Mesothelial cell of epicardium (in vitro differentiated cells): ENCODE results near the gene RBMS2. TPM values are rescaled to one million over a fixed set of nuclear protein-coding genes. Genes with fewer than 3 reads are reported as not detected.
A peak's percentile ranks its signal among the peaks of the same experiment; 100 is the strongest.

Experiments
- DNase-seq, 2 experiments: peaks; one replicate each; pipeline ENCODE4 v3.0.0; 2021; ENCODE audit warnings: low spot score in 2 of 2; ENCODE audit not compliant: unreplicated experiment in 2 of 2
- H3K27ac Mint-ChIP-seq: 2 replicates; pipeline ENCODE4 v1.8.0; 2021; ENCODE audit warnings: mixed read lengths
- H3K27me3 Mint-ChIP-seq: 2 replicates; pipeline ENCODE4 v1.8.0; 2021; ENCODE audit warnings: low read depth, mixed read lengths
- H3K36me3 Mint-ChIP-seq: 2 replicates; pipeline ENCODE4 v1.8.0; 2021; ENCODE audit warnings: mixed read lengths
- H3K4me1 Mint-ChIP-seq: 2 replicates; pipeline ENCODE4 v1.8.0; 2021; ENCODE audit warnings: mixed read lengths
- H3K4me3 Mint-ChIP-seq: 2 replicates; pipeline ENCODE4 v1.8.0; 2021; ENCODE audit warnings: mild to moderate bottlenecking, moderate library complexity, mixed read lengths
- H3K9me3 Mint-ChIP-seq: 2 replicates; pipeline ENCODE4 v1.8.0; 2021; ENCODE audit warnings: mixed read lengths
- CTCF ChIP-seq: fragments of 200-600 bp; sonication (generic); IDR thresholded peaks from one replicate; pipeline ENCODE4 v1.5.0; 2021; ENCODE audit warnings: antibody characterized with exemption; ENCODE audit not compliant: unreplicated experiment
- total RNA-seq: library from RNA; stranded (reverse); gene quantifications from 3 replicates; pipeline ENCODE4 v1.2.1, GENCODE V29; 2021

The RBMS2 gene
- total RNA-seq, 1 donor from 2014 or later = 78.0 TPM

GRCh38 chr12:56636675-56637540, 115.3 kb downstream of the RBMS2 start:
- peak; percentile 39 for TF ChIP-seq CTCF
- peak; percentile 100 for DNase-seq
- Mint-ChIP-seq H3K9me3 (no peaks in the 10 kb centered on the region), H3K27me3 (no peaks in the 10 kb centered on the region), H3K4me1 (peaks cover 50% of the 10 kb centered on the region), H3K4me3 (peak overlapping the region; percentile 88), H3K36me3 (peaks cover 16% of the 10 kb centered on the region), H3K27ac (peak overlapping the region; percentile 98)

- TF ChIP-seq CTCF = no peak
- Mint-ChIP-seq H3K9me3 (no peaks in the 10 kb centered on the region), H3K27ac (peak overlapping the region; percentile 98), H3K36me3 (peaks cover 23% of the 10 kb centered on the region), H3K4me3 (no peak overlapping the region), H3K27me3 (no peaks in the 10 kb centered on the region), H3K4me1 (peaks cover 43% of the 10 kb centered on the region)
- no peak for DNase-seq
These were observed 116.0 kb downstream of the RBMS2 start for GRCh38 chr12:56637621-56638020.

GRCh38 chr12:56641219-56641618, 119.6 kb downstream of the RBMS2 start:
- Mint-ChIP-seq H3K36me3 (peaks cover 35% of the 10 kb centered on the region), H3K4me3 (no peak overlapping the region)
- TF ChIP-seq CTCF = no peak

GRCh38 chr12:56644654-56645053, 123.0 kb downstream of the RBMS2 start:
- Mint-ChIP-seq H3K4me1 (peaks cover 24% of the 10 kb centered on the region), H3K4me3 (peak overlapping the region; percentile 99), H3K27me3 (no peaks in the 10 kb centered on the region), H3K36me3 (peaks cover 25% of the 10 kb centered on the region), H3K9me3 (no peaks in the 10 kb centered on the region), H3K27ac (peak overlapping the region; percentile 97)
- no peak for TF ChIP-seq CTCF
- DNase-seq = no peak

More at GRCh38 chr12:56641219-56641618, 119.6 kb downstream of the RBMS2 start:
- Mint-ChIP-seq H3K4me1 (peaks cover 32% of the 10 kb centered on the region), H3K9me3 (no peaks in the 10 kb centered on the region), H3K27ac (no peak overlapping the region), H3K27me3 (no peaks in the 10 kb centered on the region)
- DNase-seq = no peak

GRCh38 chr12:56645201-56645716, 123.6 kb downstream of the RBMS2 start:
- H3K27ac Mint-ChIP-seq = peak overlapping the region; percentile 97
- H3K4me3 Mint-ChIP-seq = peak overlapping the region; percentile 99
- H3K4me1 Mint-ChIP-seq = peaks cover 24% of the 10 kb centered on the region
- TF ChIP-seq CTCF = no peak
- H3K27me3 Mint-ChIP-seq = no peaks in the 10 kb centered on the region
- H3K36me3 Mint-ChIP-seq = peaks cover 22% of the 10 kb centered on the region
- DNase-seq = no peak
- no peaks in the 10 kb centered on the region for H3K9me3 Mint-ChIP-seq

Other genes with a start within 250 kb of the RBMS2 start
- gene CS, start 221.5 kb upstream of the RBMS2 start, total RNA-seq = 167 to 195 TPM (median 194 TPM) in 3 replicates
- 164 to 174 TPM (median 171 TPM) in 3 replicates for gene CNPY2, start 205.8 kb upstream of the RBMS2 start, total RNA-seq
- gene PAN2, start 187.8 kb upstream of the RBMS2 start, total RNA-seq = 60.9 to 76.8 TPM (median 66.4 TPM) in 3 replicates
- gene IL23A, start 182.9 kb upstream of the RBMS2 start, total RNA-seq = 0.51 to 0.76 TPM (median 0.72 TPM) in 3 replicates
- 178 to 188 TPM (median 180 TPM) in 3 replicates for gene STAT2, start 161.7 kb upstream of the RBMS2 start, total RNA-seq
- not detected in 3 replicates for gene APOF, start 159.0 kb upstream of the RBMS2 start, total RNA-seq
- 26.3 to 27.9 TPM (median 27.6 TPM) in 3 replicates for gene TIMELESS, start 72.4 kb upstream of the RBMS2 start, total RNA-seq
- gene MIP, start 67.2 kb upstream of the RBMS2 start, total RNA-seq = not detected in 3 replicates
- 5.7 to 6.0 TPM (median 5.7 TPM) in 3 replicates for gene SPRYD4, start 53.2 kb upstream of the RBMS2 start, total RNA-seq
- 2.2 to 2.9 TPM (median 2.9 TPM) in 3 replicates for gene GLS2, start 33.7 kb upstream of the RBMS2 start, total RNA-seq
- gene BAZ2A, start 108.5 kb downstream of the RBMS2 start, total RNA-seq = 99.4 to 107 TPM (median 105 TPM) in 3 replicates
- 361 to 391 TPM (median 387 TPM) in 3 replicates for gene ATP5F1B, start 124.2 kb downstream of the RBMS2 start, total RNA-seq
- gene PTGES3, start 166.5 kb downstream of the RBMS2 start, total RNA-seq = 155 to 161 TPM (median 157 TPM) in 3 replicates
- 919 to 987 TPM (median 980 TPM) in 3 replicates for gene NACA, start 203.5 kb downstream of the RBMS2 start, total RNA-seq
- gene PRIM1, start 230.5 kb downstream of the RBMS2 start, total RNA-seq = 13.0 to 13.2 TPM (median 13.2 TPM) in 3 replicates
- gene HSD17B6, start 241.5 kb downstream of the RBMS2 start, total RNA-seq = 0.22 to 0.36 TPM (median 0.27 TPM) in 3 replicates